Activated CD4-positive, alpha-beta T cell treated with anti-CD3 and anti-CD28 coated beads, Interleukin-2, amount 50 U/mL, for 48 hours (primary cell): Measurements from ENCODE around the gene PIAS1.

Experiments used
- DNase-seq, 2 experiments: peaks; one replicate each; pipeline ENCODE4 v3.0.0-alpha.2; 2020

PIAS1 gene

GRCh38 chr15:68073576-68074288 is 19.6 kb downstream of the PIAS1 start:
- no peak for DNase-seq

- no peak for DNase-seq
Measured at GRCh38 chr15:68075764-68076385, 21.8 kb downstream of the PIAS1 start.

- no peak for DNase-seq
Measured at GRCh38 chr15:68078365-68078764, 24.2 kb downstream of the PIAS1 start.

- no peak for DNase-seq
Measured at GRCh38 chr15:68080334-68080733, 26.2 kb downstream of the PIAS1 start.

- no peak for DNase-seq
Measured at GRCh38 chr15:68080783-68081182, 26.7 kb downstream of the PIAS1 start.

- DNase-seq, result no peak
Measured at GRCh38 chr15:68081869-68082505, 27.9 kb downstream of the PIAS1 start.

- DNase-seq, result no peak
Measured at GRCh38 chr15:68082735-68083134, 28.6 kb downstream of the PIAS1 start.

GRCh38 chr15:68083463-68083862 is 29.3 kb downstream of the PIAS1 start:
- no peak for DNase-seq

GRCh38 chr15:68085052-68085451 is 30.9 kb downstream of the PIAS1 start:
- DNase-seq, result no peak

GRCh38 chr15:68091743-68092142 is 37.6 kb downstream of the PIAS1 start:
- DNase-seq, result no peak

GRCh38 chr15:68096099-68096498 is 42.0 kb downstream of the PIAS1 start:
- DNase-seq, result no peak

GRCh38 chr15:68097029-68097428 is 42.9 kb downstream of the PIAS1 start:
- DNase-seq, result no peak

- DNase-seq, result no peak
Measured at GRCh38 chr15:68098465-68098864, 44.4 kb downstream of the PIAS1 start.

- DNase-seq, result no peak
Measured at GRCh38 chr15:68100194-68100593, 46.1 kb downstream of the PIAS1 start.

GRCh38 chr15:68103603-68104002 is 49.5 kb downstream of the PIAS1 start:
- no peak for DNase-seq

- no peak for DNase-seq
Measured at GRCh38 chr15:68106656-68107055, 52.5 kb downstream of the PIAS1 start.

GRCh38 chr15:68107142-68107541 is 53.0 kb downstream of the PIAS1 start:
- no peak for DNase-seq

- no peak for DNase-seq
Measured at GRCh38 chr15:68112706-68113105, 58.6 kb downstream of the PIAS1 start.

GRCh38 chr15:68113273-68113672 is 59.2 kb downstream of the PIAS1 start:
- no peak for DNase-seq

GRCh38 chr15:68113751-68114150 is 59.6 kb downstream of the PIAS1 start:
- no peak for DNase-seq

GRCh38 chr15:68114356-68114755 is 60.2 kb downstream of the PIAS1 start:
- no peak for DNase-seq

- no peak for DNase-seq
Measured at GRCh38 chr15:68114840-68115239, 60.7 kb downstream of the PIAS1 start.

- no peak for DNase-seq
Measured at GRCh38 chr15:68124700-68125099, 70.6 kb downstream of the PIAS1 start.

- DNase-seq, result no peak
Measured at GRCh38 chr15:68126396-68126795, 72.3 kb downstream of the PIAS1 start.
